ENCODE measurements around the gene MRPS21. TPM values are rescaled to one million over a fixed set of nuclear protein-coding genes. Genes with fewer than 3 reads are reported as not detected.
"Not testable (repeated sequence)": the region's sequence is repeated elsewhere in the genome, so short reads cannot be mapped to it uniquely, and the experiment has no call there.

The MRPS21 gene
- total and polyA plus RNA-seq, 4 experiments from 2014 or later = 62.9 to 89.4 (median 68.5) TPM

DNA sequence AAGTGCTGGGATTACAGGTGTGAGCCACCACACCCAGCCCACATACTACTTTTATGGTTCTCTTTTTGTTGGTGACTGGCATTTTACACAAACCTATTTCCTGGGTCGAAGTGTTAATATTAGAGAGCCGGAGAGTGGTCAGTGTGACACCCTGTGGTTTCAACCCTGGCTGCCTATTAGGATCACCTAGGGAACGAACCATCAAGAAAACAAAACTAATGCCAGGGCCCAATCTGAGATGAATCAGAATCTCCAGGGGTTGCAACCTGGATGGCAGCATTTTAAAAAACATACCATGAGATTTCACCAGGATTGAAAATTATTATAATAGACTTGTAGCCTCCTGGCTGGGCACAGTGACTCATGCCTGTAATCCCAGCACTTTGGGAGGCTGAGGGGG is 6.1 kb downstream of the MRPS21 start:
- Mint-ChIP-seq H3K27ac (peak overlapping the region in 2 of 7 donors; percentile 22 to 66), H3K36me3 (peaks cover 34 to 58% of the 10 kb centered on the region in 2 donors), H3K27me3 (no peaks in the 10 kb centered on the region), H3K9me3 (no peaks in the 10 kb centered on the region), H3K4me3 (no peak overlapping the region), H3K4me1 (peaks cover 11 to 19% (median 14%) of the 10 kb centered on the region in 4 donors)
- DNase-seq = no peak
- Histone ChIP-seq H3K9me3 (ENCODE audit: control insufficient read depth in 1 of 2, low read length in 2 of 2) (no peaks in the 10 kb centered on the region), H3K4me1 (ENCODE audit: insufficient read depth, low read length) (peaks cover 4% of the 10 kb centered on the region), H3K36me3 (ENCODE audit: insufficient read depth, low read length) (peaks cover 13% of the 10 kb centered on the region), H3K4me3 (ENCODE audit: low read length in 2 of 2) (no peak overlapping the region), H3K27me3 (ENCODE audit: insufficient read depth, low read length) (no peaks in the 10 kb centered on the region), H3K27ac (ENCODE audit: low read depth, low read length) (no peak overlapping the region)
- intact Hi-C loops (cut with micrococcal nuclease) = no loop called here
- POLR2A ChIA-PET (ENCODE audit: partially characterized antibody) = no interaction called here
- CTCF ChIA-PET (ENCODE audit: partially characterized antibody) = no interaction called here

- Mint-ChIP-seq H3K4me1 (peaks cover 0 to 8% (median 2%) of the 10 kb centered on the region in 4 donors), H3K4me3 (no peak overlapping the region), H3K27me3 (no peaks in the 10 kb centered on the region), H3K9me3 (no peaks in the 10 kb centered on the region), H3K27ac (peak overlapping the region in 4 of 7 donors; percentile 10 to 70 (median 15)), H3K36me3 (peaks cover 21 to 50% of the 10 kb centered on the region in 2 donors)
- CTCF ChIA-PET (ENCODE audit: partially characterized antibody) = no interaction called here
- no peaks in the 10 kb centered on the region for H3K4me1 ChIP-seq (ENCODE audit: insufficient read depth, low read length)
- no peaks in the 10 kb centered on the region for H3K9me3 ChIP-seq (ENCODE audit: control insufficient read depth in 1 of 2, low read length in 2 of 2)
- no peak overlapping the region for H3K4me3 ChIP-seq (ENCODE audit: low read length in 2 of 2)
- peaks cover 6% of the 10 kb centered on the region for H3K36me3 ChIP-seq (ENCODE audit: insufficient read depth, low read length)
- H3K27ac ChIP-seq (ENCODE audit: low read depth, low read length) = no peak overlapping the region
- no peaks in the 10 kb centered on the region for H3K27me3 ChIP-seq (ENCODE audit: insufficient read depth, low read length)
- intact Hi-C loops (cut with micrococcal nuclease) = no loop called here
- POLR2A ChIA-PET (ENCODE audit: partially characterized antibody) = interaction anchor here (1.2 kb wide), 1 partner anchor 19 kb away, joined by 3 read pairs; the partner anchor contains the start of gene PRPF3
- no peak for DNase-seq
Observed at GRCh38 chr1:150302338-150302737, 8.7 kb downstream of the MRPS21 start.

GRCh38 chr1:150302902-150303301 is 9.2 kb downstream of the MRPS21 start:
- H3K36me3 ChIP-seq (ENCODE audit: insufficient read depth, low read length) = peaks cover 11% of the 10 kb centered on the region
- intact Hi-C loops (cut with micrococcal nuclease) = no loop called here
- peak overlapping the region in 4 of 7 donors; percentile 10 to 64 (median 20) for H3K27ac Mint-ChIP-seq
- H3K4me3 ChIP-seq (ENCODE audit: low read length in 2 of 2) = no peak overlapping the region
- no peaks in the 10 kb centered on the region for H3K27me3 Mint-ChIP-seq
- H3K4me3 Mint-ChIP-seq = no peak overlapping the region
- H3K36me3 Mint-ChIP-seq = peaks cover 19 to 48% of the 10 kb centered on the region in 2 donors
- H3K27ac ChIP-seq (ENCODE audit: low read depth, low read length) = no peak overlapping the region
- H3K27me3 ChIP-seq (ENCODE audit: insufficient read depth, low read length) = no peaks in the 10 kb centered on the region
- no peaks in the 10 kb centered on the region for H3K9me3 ChIP-seq (ENCODE audit: control insufficient read depth in 1 of 2, low read length in 2 of 2)
- DNase-seq = no peak
- ChIA-PET CTCF (ENCODE audit: partially characterized antibody) (no interaction called here), POLR2A (ENCODE audit: partially characterized antibody) (no interaction called here)
- H3K4me1 Mint-ChIP-seq = peaks cover 0 to 8% (median 2%) of the 10 kb centered on the region in 4 donors
- H3K9me3 Mint-ChIP-seq = no peaks in the 10 kb centered on the region
- no peaks in the 10 kb centered on the region for H3K4me1 ChIP-seq (ENCODE audit: insufficient read depth, low read length)

DNA sequence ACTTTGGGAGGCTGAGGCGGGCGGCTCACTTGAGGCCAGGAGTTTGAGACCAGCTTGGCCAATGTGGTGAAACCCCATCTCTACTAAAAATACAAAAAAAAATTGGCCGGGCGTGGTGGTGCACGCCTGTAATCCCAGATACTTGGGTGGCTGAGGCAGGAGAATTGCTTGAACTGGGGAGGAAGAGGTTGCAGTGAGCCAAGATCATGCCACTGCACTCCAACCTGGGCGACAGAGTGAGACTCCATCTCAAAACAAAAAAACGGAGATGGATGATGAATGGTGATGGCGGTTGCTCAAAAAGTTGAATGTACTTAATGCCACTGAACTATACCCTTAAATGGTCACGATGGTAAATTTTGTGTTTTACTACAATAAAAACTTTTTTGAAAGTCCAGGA is 14.9 kb downstream of the MRPS21 start:
- H3K27me3 Mint-ChIP-seq; H3K27ac ChIP-seq (ENCODE audit: low read depth, low read length); CTCF ChIA-PET (ENCODE audit: partially characterized antibody); H3K9me3 Mint-ChIP-seq; H3K27me3 ChIP-seq (ENCODE audit: insufficient read depth, low read length); H3K9me3 ChIP-seq (ENCODE audit: control insufficient read depth in 1 of 2, low read length in 2 of 2); H3K4me3 ChIP-seq (ENCODE audit: low read length in 2 of 2); POLR2A ChIA-PET (ENCODE audit: partially characterized antibody); intact Hi-C loops (cut with micrococcal nuclease); H3K4me1 ChIP-seq (ENCODE audit: insufficient read depth, low read length); H3K4me3 Mint-ChIP-seq; H3K36me3 ChIP-seq (ENCODE audit: insufficient read depth, low read length); DNase-seq; H3K27ac Mint-ChIP-seq; H3K4me1 Mint-ChIP-seq: not testable (repeated sequence)
- H3K36me3 Mint-ChIP-seq = peaks cover 11 to 24% of the 10 kb centered on the region in 2 donors

- no peaks in the 10 kb centered on the region for H3K9me3 Mint-ChIP-seq
- H3K36me3 Mint-ChIP-seq = peaks cover 11 to 20% of the 10 kb centered on the region in 2 donors
- Histone ChIP-seq H3K9me3 (ENCODE audit: control insufficient read depth in 1 of 2, low read length in 2 of 2) (no peaks in the 10 kb centered on the region), H3K27me3 (ENCODE audit: insufficient read depth, low read length) (no peaks in the 10 kb centered on the region), H3K4me3 (ENCODE audit: low read length in 2 of 2) (no peak overlapping the region), H3K36me3 (ENCODE audit: insufficient read depth, low read length) (peaks cover 10% of the 10 kb centered on the region), H3K27ac (ENCODE audit: low read depth, low read length) (no peak overlapping the region), H3K4me1 (ENCODE audit: insufficient read depth, low read length) (no peaks in the 10 kb centered on the region)
- DNase-seq = no peak
- peaks cover 0 to 1% (median 0%) of the 10 kb centered on the region in 4 donors for H3K4me1 Mint-ChIP-seq
- H3K27ac Mint-ChIP-seq = peak overlapping the region in 1 of 7 donors; percentile 4
- intact Hi-C loops (cut with micrococcal nuclease) = no loop called here
- CTCF ChIA-PET (ENCODE audit: partially characterized antibody) = no interaction called here
- POLR2A ChIA-PET (ENCODE audit: partially characterized antibody) = interaction anchor here (0.6 kb wide), 1 partner anchor 297 kb away, joined by 3 read pairs; no protein-coding TSS in a partner anchor
- H3K27me3 Mint-ChIP-seq = no peaks in the 10 kb centered on the region
- no peak overlapping the region for H3K4me3 Mint-ChIP-seq
Observed at GRCh38 chr1:150309758-150310508, 16.3 kb downstream of the MRPS21 start.

DNA sequence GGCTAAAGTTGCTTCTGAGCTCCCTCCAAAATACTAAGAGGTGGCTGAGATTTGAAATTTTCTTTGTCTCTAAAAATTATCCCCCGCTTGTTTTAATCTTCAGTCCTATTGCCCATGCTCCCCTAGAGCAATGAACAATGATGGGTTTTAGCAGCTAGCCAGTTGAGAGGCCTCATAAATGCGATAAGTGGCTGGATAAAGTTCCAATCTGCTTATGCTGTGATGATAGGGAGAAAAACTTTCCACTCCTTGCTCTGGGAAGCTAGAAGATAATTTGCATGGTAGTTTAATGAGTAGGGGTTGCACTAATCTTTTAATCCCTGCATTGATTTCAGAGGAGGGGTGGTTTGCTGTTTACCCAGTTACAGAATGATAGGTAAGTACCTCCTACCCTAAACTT is 18.1 kb downstream of the MRPS21 start:
- Mint-ChIP-seq H3K27me3 (no peaks in the 10 kb centered on the region), H3K36me3 (peaks cover 11 to 12% of the 10 kb centered on the region in 2 donors), H3K4me3 (no peak overlapping the region), H3K4me1 (peaks cover 0 to 1% (median 0%) of the 10 kb centered on the region in 4 donors), H3K9me3 (no peaks in the 10 kb centered on the region), H3K27ac (no peak overlapping the region)
- Histone ChIP-seq H3K27me3 (ENCODE audit: insufficient read depth, low read length) (no peaks in the 10 kb centered on the region), H3K9me3 (ENCODE audit: control insufficient read depth in 1 of 2, low read length in 2 of 2) (no peaks in the 10 kb centered on the region), H3K36me3 (ENCODE audit: insufficient read depth, low read length) (peaks cover 10% of the 10 kb centered on the region), H3K4me1 (ENCODE audit: insufficient read depth, low read length) (no peaks in the 10 kb centered on the region), H3K4me3 (ENCODE audit: low read length in 2 of 2) (no peak overlapping the region), H3K27ac (ENCODE audit: low read depth, low read length) (no peak overlapping the region)
- intact Hi-C loops (cut with micrococcal nuclease) = no loop called here
- CTCF ChIA-PET (ENCODE audit: partially characterized antibody) = interaction anchor here (0.6 kb wide), 1 partner anchor 16 kb away, joined by 3 read pairs; no protein-coding TSS in a partner anchor
- POLR2A ChIA-PET (ENCODE audit: partially characterized antibody) = interaction anchor here (0.5 to 1.3 kb wide), 2 partner anchors 10 to 293 kb away, joined by 3 read pairs; partner anchors contain the start of gene PRPF3
- no peak for DNase-seq

- POLR2A ChIA-PET (ENCODE audit: partially characterized antibody); H3K27me3 ChIP-seq (ENCODE audit: insufficient read depth, low read length); H3K4me1 Mint-ChIP-seq; H3K27ac ChIP-seq (ENCODE audit: low read depth, low read length); H3K4me3 Mint-ChIP-seq; H3K36me3 Mint-ChIP-seq; H3K4me1 ChIP-seq (ENCODE audit: insufficient read depth, low read length); H3K9me3 Mint-ChIP-seq; H3K36me3 ChIP-seq (ENCODE audit: insufficient read depth, low read length); CTCF ChIA-PET (ENCODE audit: partially characterized antibody); H3K9me3 ChIP-seq (ENCODE audit: control insufficient read depth in 1 of 2, low read length in 2 of 2); H3K27ac Mint-ChIP-seq; DNase-seq; H3K27me3 Mint-ChIP-seq; intact Hi-C loops (cut with micrococcal nuclease); H3K4me3 ChIP-seq (ENCODE audit: low read length in 2 of 2): not testable (repeated sequence)
Observed at GRCh38 chr1:150314691-150315090, 21.0 kb downstream of the MRPS21 start.

Measured in CD4-positive, alpha-beta memory T cell (primary cell).